Uterus (tissue), 4 donors: ENCODE data around the gene CELSR3. TPM values are rescaled to one million over a fixed set of nuclear protein-coding genes. Genes with fewer than 3 reads are reported as not detected.

Source experiments
- DNase-seq, 2 donors: peaks; one replicate each; pipeline ENCODE4 v3.0.0-alpha.2; 2019 to 2020
- H3K27ac ChIP-seq, 2 donors: fragments of 200-600 bp; sonication (generic); 1 replicate in 1 of 2; 2 replicates in 1 of 2; pipeline ENCODE4 v1.5.1; 2016 to 2018
- H3K27me3 ChIP-seq, 2 donors: fragments of 200-600 bp; sonication (generic); one replicate each; pipeline ENCODE4 v1.5.1; 2018 to 2019; ENCODE audit warnings: control low read depth in 1 of 2
- H3K36me3 ChIP-seq, 2 donors: fragments of 200-600 bp; sonication (generic); one replicate each; pipeline ENCODE4 v1.5.1; 2019; ENCODE audit warnings: control low read depth in 1 of 2
- H3K4me1 ChIP-seq, 2 donors: fragments of 200-600 bp; sonication (generic); one replicate each; pipeline ENCODE4 v1.5.1; 2018 to 2019; ENCODE audit warnings: control low read depth in 1 of 2
- H3K4me3 ChIP-seq, 2 donors: fragments of 200-600 bp; sonication (generic); 1 replicate in 1 of 2; 2 replicates in 1 of 2; pipeline ENCODE4 v1.5.1; 2018 to 2019; ENCODE audit warnings: mild to moderate bottlenecking in 1 of 2
- H3K9me3 ChIP-seq, 2 donors: fragments of 200-600 bp; sonication (generic); one replicate each; pipeline ENCODE4 v1.5.1; 2019; ENCODE audit warnings: control low read depth in 1 of 2
- CTCF ChIP-seq, 4 experiments: fragments of 200-600 bp in 2 of 4; fragments of 450-650 bp in 2 of 4; sonication (generic) in 2 of 4; IDR thresholded peaks; one replicate each; pipeline ENCODE4 v1.5.1; 2016 to 2019; ENCODE audit warnings: antibody characterized with exemption in 4 of 4, mild to moderate bottlenecking in 2 of 4, moderate library complexity in 1 of 4
- POLR2A ChIP-seq, 2 donors: fragments of 450-650 bp; IDR thresholded peaks; one replicate each; pipeline ENCODE4 v1.6.1; 2016; ENCODE audit warnings: antibody characterized with exemption in 2 of 2, mild to moderate bottlenecking in 1 of 2, moderate library complexity in 1 of 2
- intact Hi-C: fragments of 100-400 bp; cut with DNase I; formaldehyde crosslinking; loops from one replicate; pipeline ENCODE4 v1.15.1; 2023; ENCODE audit warnings: low total_unique reads
- total RNA-seq, 4 donors: library from RNA; depleted of rRNA in 3 of 4; stranded (reverse); fragments of >200 nt in 3 of 4; gene quantifications; one replicate each; pipeline versions ENCODE4 v1.1.0 to v1.2.4, GENCODE V29; 2014 to 2023
- donor health status: DM: yes; HTN: yes; CAD: no.

Gene CELSR3
- total RNA-seq, 4 donors from 2014 or later, result under 0.01 to 3.4 (median 1.3) TPM; not detected in 1

GRCh38 chr3:48641396-48641795 is 21.3 kb downstream of the CELSR3 start:
- no peak overlapping the region for H3K27ac ChIP-seq
- intact Hi-C loops, result no loop called here
- H3K27me3 ChIP-seq, result no peaks in the 10 kb centered on the region
- no peak for DNase-seq
- no peak for TF ChIP-seq CTCF (IDR thresholded peaks at IDR 0.05)
- no peak for TF ChIP-seq POLR2A (IDR thresholded peaks at IDR 0.05)
- peaks cover 0 to under 1% of the 10 kb centered on the region in 2 donors for H3K4me1 ChIP-seq
- no peaks in the 10 kb centered on the region for H3K36me3 ChIP-seq
- H3K9me3 ChIP-seq, result no peaks in the 10 kb centered on the region
- no peak overlapping the region for H3K4me3 ChIP-seq

DNA sequence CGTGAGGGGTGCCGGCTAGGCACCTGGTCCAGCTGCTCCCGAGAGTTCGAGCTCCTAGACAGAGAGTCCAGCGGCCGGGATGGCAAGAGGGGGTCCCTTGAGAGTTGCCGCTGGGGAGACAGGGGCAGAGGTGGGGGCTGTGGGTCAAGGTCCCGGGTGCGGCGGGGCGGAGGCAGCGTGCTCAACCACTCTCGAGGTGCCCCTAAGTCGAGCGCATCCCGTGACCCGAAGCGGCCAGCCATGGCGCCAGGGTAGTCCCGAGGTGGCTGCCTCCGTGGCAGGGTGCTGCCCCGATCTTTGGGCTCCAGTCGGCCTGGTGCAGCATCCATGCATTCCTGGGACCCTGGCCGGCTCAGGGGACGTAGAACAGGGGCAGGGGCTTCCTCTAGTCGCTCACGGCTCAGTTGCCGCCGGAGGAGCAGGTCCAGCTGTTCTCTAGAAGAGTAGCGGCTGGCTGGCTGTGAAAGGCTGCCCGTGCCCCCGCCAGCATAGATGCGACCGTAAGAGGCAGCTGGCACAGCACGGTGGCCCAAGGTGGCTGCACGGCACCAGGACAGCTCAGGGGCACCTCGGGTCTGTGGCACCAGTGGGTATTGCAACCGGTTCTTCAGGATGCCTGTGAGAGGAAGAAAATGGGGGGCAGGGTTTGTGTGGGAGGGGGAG is 22.6 kb downstream of the CELSR3 start:
- intact Hi-C loops, result no loop called here
- no peak for TF ChIP-seq CTCF (IDR thresholded peaks at IDR 0.05)
- TF ChIP-seq POLR2A (IDR thresholded peaks at IDR 0.05), result no peak
- H3K27ac ChIP-seq, result no peak overlapping the region
- no peaks in the 10 kb centered on the region for H3K36me3 ChIP-seq
- H3K4me1 ChIP-seq, result peaks cover 0 to 5% of the 10 kb centered on the region in 2 donors
- H3K4me3 ChIP-seq, result no peak overlapping the region
- no peak for DNase-seq
- no peaks in the 10 kb centered on the region for H3K27me3 ChIP-seq
- H3K9me3 ChIP-seq, result no peaks in the 10 kb centered on the region

GRCh38 chr3:48637305-48637704 is 25.4 kb downstream of the CELSR3 start:
- no peaks in the 10 kb centered on the region for H3K9me3 ChIP-seq
- intact Hi-C loops, result no loop called here
- H3K27me3 ChIP-seq, result no peaks in the 10 kb centered on the region
- TF ChIP-seq CTCF (IDR thresholded peaks at IDR 0.05) (no peak), POLR2A (IDR thresholded peaks at IDR 0.05) (no peak)
- H3K36me3 ChIP-seq, result no peaks in the 10 kb centered on the region
- no peak overlapping the region for H3K4me3 ChIP-seq
- H3K4me1 ChIP-seq, result peaks cover 0 to 5% of the 10 kb centered on the region in 2 donors
- no peak overlapping the region for H3K27ac ChIP-seq
- no peak for DNase-seq

GRCh38 chr3:48636149-48636655 is 26.5 kb downstream of the CELSR3 start:
- Histone ChIP-seq H3K9me3 (no peaks in the 10 kb centered on the region), H3K27me3 (no peaks in the 10 kb centered on the region), H3K4me1 (peaks cover 0 to 5% of the 10 kb centered on the region in 2 donors), H3K36me3 (no peaks in the 10 kb centered on the region), H3K27ac (peak overlapping the region; percentile 77 to 80), H3K4me3 (peak overlapping the region; percentile 66 to 94)
- intact Hi-C loops, result no loop called here
- TF ChIP-seq CTCF (IDR thresholded peaks at IDR 0.05) (no peak), POLR2A (IDR thresholded peaks at IDR 0.05) (no peak)
- DNase-seq, result no peak

- H3K9me3 ChIP-seq, result no peaks in the 10 kb centered on the region
- intact Hi-C loops, result no loop called here
- peak within 1 kb of the TSS; percentile 66 to 94 for H3K4me3 ChIP-seq
- H3K27me3 ChIP-seq, result no peaks in the 10 kb centered on the region
- H3K36me3 ChIP-seq, result no peaks in the 10 kb centered on the region
- H3K27ac ChIP-seq, result peak within 1 kb of the TSS; percentile 77 to 80
- peak; percentile 94 to 96 for DNase-seq
- H3K4me1 ChIP-seq, result peaks cover 0 to 5% of the 10 kb centered on the region in 2 donors
- TF ChIP-seq CTCF (IDR thresholded peaks at IDR 0.05) (peak; percentile 39 to 66 (median 64)), POLR2A (IDR thresholded peaks at IDR 0.05) (peak; percentile 34 to 73)
Observed at GRCh38 chr3:48635222-48636021, 27.3 kb downstream of the CELSR3 start, which contains the start of gene SLC26A6. Gene SLC26A6 (minus strand): TSS chr3:48635461. CDS start chr3:48635393, 68 bp downstream.
